ENCODE measurements around the gene PLEKHM2.

The PLEKHM2 gene

DNA sequence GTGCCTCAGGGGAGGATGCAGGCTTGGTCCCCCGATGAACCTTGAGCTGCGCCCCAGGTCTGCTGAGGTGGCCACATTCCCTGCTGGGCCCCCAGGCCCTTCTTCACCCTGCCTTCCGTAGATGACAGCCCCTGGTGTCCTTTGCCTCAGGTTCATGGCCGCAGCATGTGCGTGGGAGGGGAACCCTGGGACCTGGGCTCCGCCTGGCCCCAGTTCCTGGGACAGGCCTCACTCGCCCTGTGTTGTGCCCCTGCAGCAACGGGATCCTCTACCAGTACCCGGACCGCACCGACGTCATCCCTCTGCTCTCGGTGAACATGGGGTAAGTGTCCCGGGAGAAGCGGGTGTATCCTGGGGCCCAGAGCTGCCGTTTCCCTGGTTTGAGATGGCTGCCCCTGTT lies 46.8 kb downstream of the PLEKHM2 start:
- TF ChIP-seq CTCF (IDR thresholded peaks at IDR 0.05) = no peak

DNA sequence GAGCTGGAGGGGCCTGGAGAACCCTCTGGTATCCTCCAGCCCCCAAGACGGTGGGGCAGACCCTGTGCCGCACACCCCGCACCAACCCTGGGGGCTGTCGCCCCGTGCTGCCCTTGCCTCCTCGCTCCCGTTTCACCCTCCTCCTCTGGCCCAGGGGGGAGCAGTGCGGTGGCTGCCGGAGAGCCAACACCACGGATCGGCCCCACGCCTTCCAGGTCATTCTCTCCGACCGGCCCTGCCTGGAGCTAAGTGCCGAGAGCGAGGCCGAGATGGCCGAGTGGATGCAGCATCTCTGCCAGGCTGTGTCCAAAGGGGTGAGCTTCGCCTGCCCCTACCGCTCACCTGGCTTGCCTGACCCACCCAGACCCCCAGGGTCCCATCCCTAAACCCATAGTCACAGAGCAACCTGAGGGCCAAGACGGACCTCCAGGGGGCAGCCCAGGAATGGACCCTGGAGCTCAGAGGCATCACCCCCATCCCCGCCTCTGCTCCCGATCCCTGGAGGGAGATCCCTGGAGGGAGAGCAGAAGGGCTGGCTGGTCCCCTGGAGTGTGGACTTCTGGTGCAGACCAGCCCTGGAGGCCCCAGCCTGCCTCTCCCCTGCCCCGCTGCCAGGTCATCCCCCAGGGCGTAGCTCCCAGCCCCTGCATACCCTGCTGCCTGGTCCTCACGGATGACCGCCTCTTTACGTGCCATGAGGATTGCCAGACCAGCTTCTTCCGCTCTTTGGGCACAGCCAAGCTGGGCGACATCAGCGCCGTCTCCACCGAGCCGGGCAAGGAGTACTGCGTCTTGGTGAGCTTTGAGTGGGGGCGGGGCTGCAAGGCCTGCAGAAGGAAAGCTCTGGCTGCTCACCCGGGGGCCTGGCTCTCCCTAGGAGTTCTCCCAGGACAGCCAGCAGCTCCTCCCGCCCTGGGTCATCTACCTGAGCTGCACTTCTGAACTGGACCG lies 47.9 kb downstream of the PLEKHM2 start:
- TF ChIP-seq CTCF (IDR thresholded peaks at IDR 0.05) = no peak

DNA sequence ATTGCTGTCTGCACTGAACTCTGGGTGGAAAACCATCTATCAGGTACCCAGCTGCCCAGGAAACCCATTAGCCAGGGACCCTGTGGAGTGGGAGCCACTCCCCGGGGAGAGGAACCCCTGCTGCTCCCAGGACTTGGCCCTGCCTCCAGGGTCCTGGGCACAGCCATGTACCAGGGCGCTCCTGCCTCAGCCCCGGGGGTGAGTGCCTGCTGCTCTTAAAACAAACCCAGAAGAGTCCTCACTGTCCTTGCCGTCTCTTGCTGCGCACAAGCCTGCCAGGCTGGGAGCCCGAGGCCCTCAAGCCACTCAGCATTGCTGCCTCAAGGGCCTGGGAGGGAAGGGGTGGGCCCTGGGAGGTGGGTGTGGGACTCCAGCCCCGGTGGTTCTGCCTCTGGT lies 48.6 kb downstream of the PLEKHM2 start:
- TF ChIP-seq CTCF (IDR thresholded peaks at IDR 0.05) = no peak

GRCh38 chr1:15733218-15733725 lies 49.2 kb downstream of the PLEKHM2 start:
- TF ChIP-seq CTCF (IDR thresholded peaks at IDR 0.05) = no peak

DNA sequence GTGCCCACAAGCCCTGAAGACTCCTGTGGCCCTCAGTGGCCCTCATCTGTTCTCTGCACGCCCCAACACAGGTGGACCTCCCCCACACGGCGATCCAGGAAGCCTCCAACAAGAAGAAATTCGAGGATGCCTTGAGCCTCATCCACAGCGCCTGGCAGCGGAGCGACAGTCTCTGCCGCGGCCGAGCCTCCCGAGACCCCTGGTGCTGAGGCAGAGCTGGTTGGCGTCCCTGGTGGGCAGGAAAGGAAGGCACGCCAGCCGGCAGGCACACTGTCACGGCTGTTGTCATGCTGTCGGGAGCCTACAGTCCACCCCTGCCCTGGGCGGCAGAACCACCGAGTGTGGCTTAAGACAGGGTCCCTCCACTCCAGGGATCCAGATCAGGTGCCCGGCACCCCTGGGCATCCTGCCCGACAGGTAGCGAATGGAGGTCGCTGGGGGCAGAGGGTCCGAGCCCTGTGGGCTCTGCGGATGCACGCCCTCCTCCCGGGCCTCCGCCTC lies 49.7 kb downstream of the PLEKHM2 start:
- no peak for TF ChIP-seq CTCF (IDR thresholded peaks at IDR 0.05)

DNA sequence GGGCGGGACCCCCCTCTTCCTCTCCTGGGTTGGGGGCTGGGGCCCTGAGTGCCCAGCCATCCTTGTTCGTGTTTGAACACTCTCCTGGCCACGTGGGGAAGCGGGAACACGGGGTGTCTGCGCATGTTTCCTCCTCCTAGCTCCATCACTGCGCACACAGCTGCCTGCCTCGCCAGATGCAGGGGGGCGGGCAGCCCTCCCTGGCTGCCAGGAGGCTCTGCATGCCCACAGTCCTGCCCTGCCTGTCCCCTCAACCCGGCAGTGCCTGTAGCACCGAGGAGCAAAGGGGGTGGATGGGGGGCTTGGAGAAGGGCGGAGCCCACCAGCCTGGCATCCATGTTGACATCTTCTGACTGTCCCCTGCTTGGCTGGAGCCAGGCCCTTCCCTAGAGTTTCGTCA lies 50.2 kb downstream of the PLEKHM2 start:
- no peak for TF ChIP-seq CTCF (IDR thresholded peaks at IDR 0.05)

- no peak for TF ChIP-seq CTCF (IDR thresholded peaks at IDR 0.05)
Measured at GRCh38 chr1:15734901-15735300, 50.8 kb downstream of the PLEKHM2 start.

Measured in LNCAP (cell line).